Gastroesophageal sphincter (tissue), 3 donors: ENCODE data around the gene ACTMAP.
"Not testable (repeated sequence)": the region's sequence is repeated elsewhere in the genome, so short reads cannot be mapped to it uniquely, and the experiment has no call there.

Experiments
- POLR2A ChIP-seq, 2 donors: fragments of 450-650 bp; IDR thresholded peaks; one replicate each; pipeline ENCODE4 v1.6.1; 2017; ENCODE audit warnings: antibody characterized with exemption in 2 of 2, mild to moderate bottlenecking in 2 of 2, moderate library complexity in 1 of 2
- TF ChIP-seq, protein P1 (sequence below), 4 experiments: fragments of 200-600 bp in 2 of 4; fragments of 450-650 bp in 2 of 4; sonication (generic) in 1 of 4; IDR thresholded peaks; one replicate each; pipeline ENCODE4 v1.5.1; 2017 to 2019; ENCODE audit warnings: antibody characterized with exemption in 4 of 4, mild to moderate bottlenecking in 2 of 4, moderate library complexity in 2 of 4

DNA sequence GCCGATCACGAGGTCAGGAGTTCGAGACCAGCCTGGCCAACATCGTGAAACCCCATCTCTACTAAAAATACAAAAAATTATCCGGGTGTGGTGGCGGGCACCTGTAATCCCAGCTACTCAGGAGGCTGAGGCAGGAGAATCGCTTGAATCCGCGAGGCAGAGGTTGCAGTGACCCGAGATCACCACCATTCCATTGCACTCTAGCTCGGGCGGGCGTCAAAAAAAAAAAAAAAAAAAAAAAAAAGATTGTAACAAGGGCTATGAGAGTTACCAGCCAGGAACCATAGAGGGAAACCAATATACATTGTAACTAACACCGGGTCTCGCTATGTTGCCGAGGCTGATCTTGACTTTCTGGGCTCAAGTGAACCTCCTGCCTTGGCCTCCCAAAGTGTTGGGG lies 18.0 kb downstream of the ACTMAP start:
- not testable (repeated sequence) for TF ChIP-seq POLR2A (IDR thresholded peaks at IDR 0.05)
- TF ChIP-seq, protein P1, sequence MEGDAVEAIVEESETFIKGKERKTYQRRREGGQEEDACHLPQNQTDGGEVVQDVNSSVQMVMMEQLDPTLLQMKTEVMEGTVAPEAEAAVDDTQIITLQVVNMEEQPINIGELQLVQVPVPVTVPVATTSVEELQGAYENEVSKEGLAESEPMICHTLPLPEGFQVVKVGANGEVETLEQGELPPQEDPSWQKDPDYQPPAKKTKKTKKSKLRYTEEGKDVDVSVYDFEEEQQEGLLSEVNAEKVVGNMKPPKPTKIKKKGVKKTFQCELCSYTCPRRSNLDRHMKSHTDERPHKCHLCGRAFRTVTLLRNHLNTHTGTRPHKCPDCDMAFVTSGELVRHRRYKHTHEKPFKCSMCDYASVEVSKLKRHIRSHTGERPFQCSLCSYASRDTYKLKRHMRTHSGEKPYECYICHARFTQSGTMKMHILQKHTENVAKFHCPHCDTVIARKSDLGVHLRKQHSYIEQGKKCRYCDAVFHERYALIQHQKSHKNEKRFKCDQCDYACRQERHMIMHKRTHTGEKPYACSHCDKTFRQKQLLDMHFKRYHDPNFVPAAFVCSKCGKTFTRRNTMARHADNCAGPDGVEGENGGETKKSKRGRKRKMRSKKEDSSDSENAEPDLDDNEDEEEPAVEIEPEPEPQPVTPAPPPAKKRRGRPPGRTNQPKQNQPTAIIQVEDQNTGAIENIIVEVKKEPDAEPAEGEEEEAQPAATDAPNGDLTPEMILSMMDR (IDR thresholded peaks at IDR 0.05), result not testable (repeated sequence)
